Thoracic aorta (tissue), 2 donors: ENCODE results near the gene HOXB6. TPM values are rescaled to one million over a fixed set of nuclear protein-coding genes. Genes with fewer than 3 reads are reported as not detected.

ENCODE experiments used
- ATAC-seq: fragments of 150-250 bp; one replicate; pipeline ENCODE4 v1.8.0; 2017; ENCODE audit warnings: low read depth; ENCODE audit not compliant: insufficient number of reproducible peaks, low FRiP score
- DNase-seq: peaks from one replicate; pipeline ENCODE4 v3.0.0-alpha.2; 2020; ENCODE audit warnings: low spot score
- H3K27ac ChIP-seq, 2 donors: fragments of 200-600 bp; sonication (generic); 1 replicate in 1 of 2; 2 replicates in 1 of 2; pipeline ENCODE4 v1.5.1; 2016; ENCODE audit warnings: mild to moderate bottlenecking in 2 of 2, moderate library complexity in 2 of 2
- H3K27me3 ChIP-seq: fragments of 200-600 bp; sonication (generic); replicated peaks from 2 replicates; pipeline ENCODE4 v1.6.0; 2016; ENCODE audit warnings: mild to moderate bottlenecking; ENCODE audit not compliant: insufficient read depth
- H3K36me3 ChIP-seq: fragments of 200-600 bp; sonication (generic); one replicate; pipeline ENCODE4 v1.5.1; 2016
- H3K4me1 ChIP-seq, 2 donors: fragments of 200-600 bp; sonication (generic); 1 replicate in 1 of 2; 2 replicates in 1 of 2; pipeline versions ENCODE4 v1.5.1 to v1.6.0; 2016; ENCODE audit warnings: low read depth in 2 of 2, mild to moderate bottlenecking in 1 of 2; ENCODE audit not compliant: control insufficient read depth in 1 of 2
- H3K4me3 ChIP-seq: fragments of 200-600 bp; sonication (generic); 2 replicates; pipeline ENCODE4 v1.5.1; 2016; ENCODE audit warnings: mild to moderate bottlenecking
- H3K9me3 ChIP-seq: fragments of 200-600 bp; sonication (generic); 2 replicates; pipeline ENCODE4 v1.5.1; 2016
- total RNA-seq, 2 donors: library from RNA; depleted of rRNA; stranded (reverse); fragments of >200 nt; gene quantifications; one replicate each; pipeline versions ENCODE4 v1.1.0 to v1.2.3, GENCODE V29; 2016
- TF ChIP-seq, protein P1 (sequence below): fragments of 200-600 bp; sonication (generic); IDR thresholded peaks from one replicate; pipeline ENCODE4 v1.5.1; 2019; ENCODE audit warnings: antibody characterized with exemption

HOXB6 gene
- total RNA-seq, 2 donors from 2014 or later = 4.2 to 9.9 TPM

DNA sequence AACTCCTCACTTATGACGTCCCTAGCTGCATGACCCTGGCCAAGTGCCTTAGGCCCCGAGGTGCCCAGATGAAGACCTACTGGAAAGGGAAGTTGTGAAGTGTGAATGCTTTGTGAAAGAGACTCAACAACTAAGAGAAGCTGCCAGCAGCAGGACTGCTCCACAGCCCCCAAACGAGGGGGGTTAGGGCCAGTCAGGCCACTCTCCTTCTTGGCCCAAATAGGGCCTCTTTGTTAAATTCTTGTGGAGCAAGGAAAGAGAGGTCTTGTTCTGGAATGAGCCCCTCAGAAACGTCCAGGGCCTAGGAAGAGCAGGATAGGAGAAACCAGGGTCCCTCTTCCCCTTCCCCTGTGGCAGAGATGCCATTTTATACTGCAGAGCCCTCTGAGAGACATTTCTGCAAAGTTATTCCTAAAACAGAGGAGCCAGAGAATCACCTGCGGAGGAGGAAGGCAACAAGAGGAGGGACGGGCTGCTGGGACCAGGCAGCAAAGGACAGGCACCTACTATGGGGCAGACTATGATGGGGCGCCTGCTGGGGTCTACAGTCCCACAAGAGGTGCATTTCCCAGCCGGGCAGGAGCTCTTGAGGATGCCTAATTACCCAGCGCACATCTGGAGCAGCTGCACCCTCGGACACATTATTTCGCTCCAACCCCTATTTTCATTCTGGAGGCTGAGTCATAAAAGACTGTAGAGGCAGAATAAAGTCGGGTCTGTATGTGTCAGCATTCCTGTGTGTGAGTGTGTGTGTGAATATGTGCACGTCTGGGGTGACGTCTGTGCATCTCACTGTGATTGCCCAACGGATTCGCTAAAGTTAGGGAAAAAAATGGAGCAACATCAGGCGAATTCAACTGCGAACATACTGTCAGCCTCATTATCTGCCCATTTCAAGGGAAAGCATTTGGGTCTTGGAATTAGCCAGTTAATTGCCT, 32.8 kb upstream of the HOXB6 start:
- Histone ChIP-seq H3K4me1 (no peaks in the 10 kb centered on the region), H3K9me3 (no peaks in the 10 kb centered on the region), H3K27me3 (peaks cover 38% of the 10 kb centered on the region), H3K27ac (no peak overlapping the region), H3K4me3 (no peak overlapping the region), H3K36me3 (no peaks in the 10 kb centered on the region)
- DNase-seq (no peak), ATAC-seq (no peak)
- TF ChIP-seq, protein P1, sequence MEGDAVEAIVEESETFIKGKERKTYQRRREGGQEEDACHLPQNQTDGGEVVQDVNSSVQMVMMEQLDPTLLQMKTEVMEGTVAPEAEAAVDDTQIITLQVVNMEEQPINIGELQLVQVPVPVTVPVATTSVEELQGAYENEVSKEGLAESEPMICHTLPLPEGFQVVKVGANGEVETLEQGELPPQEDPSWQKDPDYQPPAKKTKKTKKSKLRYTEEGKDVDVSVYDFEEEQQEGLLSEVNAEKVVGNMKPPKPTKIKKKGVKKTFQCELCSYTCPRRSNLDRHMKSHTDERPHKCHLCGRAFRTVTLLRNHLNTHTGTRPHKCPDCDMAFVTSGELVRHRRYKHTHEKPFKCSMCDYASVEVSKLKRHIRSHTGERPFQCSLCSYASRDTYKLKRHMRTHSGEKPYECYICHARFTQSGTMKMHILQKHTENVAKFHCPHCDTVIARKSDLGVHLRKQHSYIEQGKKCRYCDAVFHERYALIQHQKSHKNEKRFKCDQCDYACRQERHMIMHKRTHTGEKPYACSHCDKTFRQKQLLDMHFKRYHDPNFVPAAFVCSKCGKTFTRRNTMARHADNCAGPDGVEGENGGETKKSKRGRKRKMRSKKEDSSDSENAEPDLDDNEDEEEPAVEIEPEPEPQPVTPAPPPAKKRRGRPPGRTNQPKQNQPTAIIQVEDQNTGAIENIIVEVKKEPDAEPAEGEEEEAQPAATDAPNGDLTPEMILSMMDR = no peak

DNA sequence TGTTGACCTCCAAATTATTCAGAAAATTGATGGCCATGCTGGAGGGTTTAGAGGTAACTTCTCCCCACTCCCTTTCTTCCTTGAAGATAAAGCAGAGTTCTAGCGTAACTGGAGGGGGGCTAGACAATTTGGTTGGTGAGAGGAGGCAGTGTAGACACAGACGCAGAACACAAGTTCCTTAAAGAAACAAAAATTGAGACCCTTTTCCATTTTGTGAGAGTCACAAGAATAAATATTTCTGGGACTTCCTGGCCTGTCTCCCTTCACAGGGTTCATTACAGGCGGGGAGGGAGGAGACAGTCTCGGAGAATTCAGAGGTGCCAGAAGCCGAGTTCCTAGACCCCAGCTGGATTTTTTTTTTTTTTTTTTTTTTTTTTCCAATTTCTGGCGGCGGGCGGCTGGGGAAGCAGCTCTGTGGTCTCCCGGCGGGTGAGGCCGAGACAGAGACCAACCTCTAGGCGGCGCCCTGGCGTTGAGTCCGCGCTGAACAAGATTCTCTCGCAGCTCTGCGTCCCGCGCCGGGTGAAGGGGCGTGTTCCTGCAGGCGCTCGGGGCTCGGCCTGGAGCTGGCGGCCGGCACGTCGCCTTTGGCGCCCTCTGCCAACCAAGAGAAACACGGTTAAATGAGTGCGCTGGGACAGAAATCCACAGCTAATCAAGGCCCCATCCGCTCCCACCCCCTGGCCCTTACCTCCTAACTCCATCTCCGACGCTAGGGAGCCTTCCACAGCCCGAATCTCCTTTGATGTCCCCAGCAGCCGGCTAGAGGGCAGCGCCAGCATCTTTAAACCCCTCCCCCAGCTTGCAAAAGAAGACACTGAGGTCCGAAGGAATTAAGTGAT, 31.6 kb upstream of the HOXB6 start:
- Histone ChIP-seq H3K9me3 (no peaks in the 10 kb centered on the region), H3K4me1 (no peaks in the 10 kb centered on the region), H3K27ac (no peak overlapping the region), H3K4me3 (no peak overlapping the region), H3K36me3 (no peaks in the 10 kb centered on the region), H3K27me3 (peaks cover 41% of the 10 kb centered on the region)
- DNase-seq (no peak), ATAC-seq (no peak)
- TF ChIP-seq, protein P1 = peak; percentile 49

GRCh38 chr17:48634493-48635208, 29.9 kb upstream of the HOXB6 start:
- ATAC-seq (no peak), DNase-seq (no peak)
- no peaks in the 10 kb centered on the region for H3K9me3 ChIP-seq
- H3K4me1 ChIP-seq = no peaks in the 10 kb centered on the region
- TF ChIP-seq, protein P1 = no peak
- H3K4me3 ChIP-seq = no peak overlapping the region
- H3K36me3 ChIP-seq = no peaks in the 10 kb centered on the region
- peaks cover 49% of the 10 kb centered on the region for H3K27me3 ChIP-seq
- H3K27ac ChIP-seq = no peak overlapping the region

DNA sequence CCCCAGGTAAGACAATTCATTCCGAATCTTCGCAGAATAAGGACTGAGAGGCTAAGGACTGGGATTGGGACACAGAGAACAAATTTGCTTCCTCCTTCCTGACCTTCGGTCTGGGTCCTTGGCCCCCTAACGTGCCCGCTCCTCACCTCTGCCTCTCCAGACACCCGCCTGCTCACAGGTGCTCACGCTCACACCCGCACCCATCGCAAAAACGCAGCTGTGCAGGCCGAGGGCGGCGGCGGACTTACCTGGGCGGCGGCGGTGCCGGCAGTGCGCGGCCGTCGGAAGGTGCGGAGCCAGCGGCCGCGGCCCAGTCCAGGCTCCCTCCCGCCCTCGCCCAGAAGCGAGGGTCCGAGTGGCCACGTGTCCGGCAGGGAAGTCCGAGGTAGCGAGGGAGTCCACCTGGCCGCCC, 28.5 kb upstream of the HOXB6 start:
- Histone ChIP-seq H3K9me3 (no peaks in the 10 kb centered on the region), H3K4me1 (no peaks in the 10 kb centered on the region), H3K27me3 (peaks cover 49% of the 10 kb centered on the region), H3K4me3 (no peak overlapping the region), H3K27ac (no peak overlapping the region), H3K36me3 (no peaks in the 10 kb centered on the region)
- TF ChIP-seq, protein P1 = no peak
- ATAC-seq (no peak), DNase-seq (no peak)
